ENCODE results near the gene CYBC1.

CYBC1 gene

DNA sequence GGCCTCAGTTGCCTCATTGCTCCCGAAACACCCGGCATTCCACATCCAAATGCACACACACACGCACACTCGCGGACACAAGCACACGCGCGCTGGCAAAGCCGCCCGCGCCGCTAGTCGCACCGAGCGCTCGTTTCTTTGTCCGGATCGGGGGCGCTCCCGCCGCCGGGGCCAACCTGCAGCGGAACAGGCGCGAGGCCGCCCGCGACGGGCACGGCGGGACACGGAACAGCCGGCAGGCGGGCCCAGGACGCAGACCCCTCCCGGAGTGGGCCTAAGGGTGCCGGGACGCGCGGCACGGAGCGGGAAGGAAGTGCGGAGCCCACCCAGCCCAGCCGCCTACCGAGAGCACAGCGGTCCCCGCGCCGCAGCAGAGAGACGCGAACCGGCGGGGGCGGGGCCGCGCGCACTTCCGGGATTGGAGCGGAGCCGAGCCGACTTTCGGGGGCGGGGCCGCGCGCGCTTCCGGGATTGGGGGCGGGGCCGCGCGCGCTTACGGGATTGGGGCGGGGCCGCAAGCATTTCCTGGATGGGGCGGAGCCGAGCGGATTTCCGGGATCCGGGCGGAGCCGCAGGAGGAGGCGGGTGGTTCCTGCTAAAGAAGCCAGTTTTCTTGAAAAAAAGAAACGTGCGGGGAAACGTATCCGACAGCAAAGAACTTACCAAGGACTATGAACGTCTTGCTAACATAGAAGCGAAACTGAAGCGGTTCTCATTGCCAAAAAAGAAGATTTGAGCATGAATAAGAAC lies at the start of gene CYBC1:
Gene CYBC1, minus strand, starts transcription at position 396 of the 750 bp plus-strand sequence. CDS start 1,498 bp downstream, outside the sequence.
- H4K20me1 ChIP-seq (ENCODE audit: control insufficient read depth, insufficient read depth, low read depth, low read length), result no peaks in the 10 kb centered on the region; the same call in 1 of the 2 replicates
- no peaks in the 10 kb centered on the region for H3K27me3 ChIP-seq (ENCODE audit: control insufficient read depth, low read length)
- H3K27ac ChIP-seq (ENCODE audit: low read depth, low read length), result peak within 1 kb of the TSS; percentile 99
- H3K4me1 ChIP-seq (ENCODE audit: control insufficient read depth, low read length), result peaks cover 27% of the 10 kb centered on the region
- H3K9me3 ChIP-seq (ENCODE audit: control insufficient read depth, insufficient read depth, low read length), result no peaks in the 10 kb centered on the region
- TF ChIP-seq, protein P1, sequence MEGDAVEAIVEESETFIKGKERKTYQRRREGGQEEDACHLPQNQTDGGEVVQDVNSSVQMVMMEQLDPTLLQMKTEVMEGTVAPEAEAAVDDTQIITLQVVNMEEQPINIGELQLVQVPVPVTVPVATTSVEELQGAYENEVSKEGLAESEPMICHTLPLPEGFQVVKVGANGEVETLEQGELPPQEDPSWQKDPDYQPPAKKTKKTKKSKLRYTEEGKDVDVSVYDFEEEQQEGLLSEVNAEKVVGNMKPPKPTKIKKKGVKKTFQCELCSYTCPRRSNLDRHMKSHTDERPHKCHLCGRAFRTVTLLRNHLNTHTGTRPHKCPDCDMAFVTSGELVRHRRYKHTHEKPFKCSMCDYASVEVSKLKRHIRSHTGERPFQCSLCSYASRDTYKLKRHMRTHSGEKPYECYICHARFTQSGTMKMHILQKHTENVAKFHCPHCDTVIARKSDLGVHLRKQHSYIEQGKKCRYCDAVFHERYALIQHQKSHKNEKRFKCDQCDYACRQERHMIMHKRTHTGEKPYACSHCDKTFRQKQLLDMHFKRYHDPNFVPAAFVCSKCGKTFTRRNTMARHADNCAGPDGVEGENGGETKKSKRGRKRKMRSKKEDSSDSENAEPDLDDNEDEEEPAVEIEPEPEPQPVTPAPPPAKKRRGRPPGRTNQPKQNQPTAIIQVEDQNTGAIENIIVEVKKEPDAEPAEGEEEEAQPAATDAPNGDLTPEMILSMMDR (IDR thresholded peaks at IDR 0.05; ENCODE audit: low read depth, low read length, poor library complexity, severe bottlenecking), result no peak
- TF ChIP-seq EZH2phosphoT487 (IDR thresholded peaks at IDR 0.05; ENCODE audit: borderline replicate concordance, low read length), result no peak
- peaks cover 16% of the 10 kb centered on the region for H3F3A ChIP-seq (ENCODE audit: control insufficient read depth, insufficient read depth)
- peaks cover 37% of the 10 kb centered on the region for H3K36me3 ChIP-seq (ENCODE audit: control insufficient read depth, low read length)
- peaks cover 40% of the 10 kb centered on the region for H3K79me2 ChIP-seq (ENCODE audit: control insufficient read depth, low read length)
- peak within 1 kb of the TSS; percentile 99 for H3K4me2 ChIP-seq (ENCODE audit: low read length)
- H3K4me3 ChIP-seq (ENCODE audit: low read length), result peak within 1 kb of the TSS; percentile 96
- no peaks in the 10 kb centered on the region for H3K9me2 ChIP-seq (replicated peaks; ENCODE audit: control insufficient read depth, low read length)

DNA sequence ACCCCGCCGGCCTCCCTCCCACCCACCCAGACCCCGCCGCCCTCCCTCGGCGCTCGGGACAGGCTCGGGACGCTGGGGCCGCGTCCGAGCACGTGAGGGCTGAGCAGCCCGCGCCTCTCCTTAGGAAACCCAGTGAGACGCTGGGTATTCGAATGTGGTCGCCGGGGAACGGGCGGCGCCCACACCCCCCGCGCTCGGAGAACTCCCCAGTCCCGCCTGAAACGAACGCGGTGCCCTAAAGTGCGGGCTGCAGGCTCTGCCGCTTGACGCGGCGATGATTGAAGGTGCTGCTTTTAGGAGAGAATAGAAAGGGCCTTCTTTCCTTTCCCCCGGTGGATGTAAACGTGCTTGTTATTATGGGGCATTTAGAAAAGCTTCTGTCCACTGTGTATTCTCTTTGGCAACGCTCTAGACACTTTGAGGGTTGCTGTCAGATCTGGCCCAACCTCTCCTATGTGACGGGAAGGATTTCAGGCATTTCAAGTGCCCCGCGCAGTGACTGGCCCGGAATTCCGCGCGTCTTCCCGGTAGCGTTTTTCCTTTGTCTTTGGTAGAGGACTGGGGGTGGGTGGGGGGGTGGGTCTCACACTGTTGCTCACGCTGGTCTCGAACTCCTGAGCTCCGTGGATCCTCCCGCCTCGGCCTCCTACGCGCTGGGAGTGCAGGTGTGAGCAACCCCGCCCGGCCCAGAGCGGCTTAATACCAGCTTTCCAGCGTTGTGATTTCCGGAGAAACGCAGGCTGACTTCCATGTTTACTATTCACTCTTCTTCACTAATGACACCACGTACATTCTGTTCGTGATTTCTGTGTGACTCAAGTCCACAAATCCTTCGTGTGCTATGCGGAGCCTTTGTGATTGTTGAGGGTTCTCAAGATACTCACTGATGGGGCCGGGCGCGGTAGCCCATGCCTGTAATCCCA lies 47.2 kb upstream of the CYBC1 start:
- Histone ChIP-seq H3K4me3 (ENCODE audit: low read length) (peak overlapping the region; percentile 81), H3K9me3 (ENCODE audit: control insufficient read depth, insufficient read depth, low read length) (no peaks in the 10 kb centered on the region), H3K27ac (ENCODE audit: low read depth, low read length) (peak overlapping the region; percentile 53), H3K4me2 (ENCODE audit: low read length) (peak overlapping the region; percentile 99), H3K27me3 (ENCODE audit: control insufficient read depth, low read length) (0 out of 2 replicates have a peak, but pooled peaks cover 2% of the 10 kb centered on the region), H3K36me3 (ENCODE audit: control insufficient read depth, low read length) (no peaks in the 10 kb centered on the region), H3K9me2 (replicated peaks; ENCODE audit: control insufficient read depth, low read length) (no peaks in the 10 kb centered on the region), H3F3A (ENCODE audit: control insufficient read depth, insufficient read depth) (peaks cover 11% of the 10 kb centered on the region), H4K20me1 (ENCODE audit: control insufficient read depth, insufficient read depth, low read depth, low read length) (no peaks in the 10 kb centered on the region), H3K79me2 (ENCODE audit: control insufficient read depth, low read length) (0 out of 2 replicates have a peak, but pooled peaks cover 2% of the 10 kb centered on the region), H3K4me1 (ENCODE audit: control insufficient read depth, low read length) (peaks cover 46% of the 10 kb centered on the region)
- TF ChIP-seq, protein P1 (IDR thresholded peaks at IDR 0.05; ENCODE audit: low read depth, low read length, poor library complexity, severe bottlenecking), result no peak
- TF ChIP-seq EZH2phosphoT487 (IDR thresholded peaks at IDR 0.05; ENCODE audit: borderline replicate concordance, low read length), result no peak

- Histone ChIP-seq H3K36me3 (ENCODE audit: control insufficient read depth, low read length) (no peaks in the 10 kb centered on the region), H4K20me1 (ENCODE audit: control insufficient read depth, insufficient read depth, low read depth, low read length) (no peaks in the 10 kb centered on the region), H3K9me3 (ENCODE audit: control insufficient read depth, insufficient read depth, low read length) (no peaks in the 10 kb centered on the region), H3K27me3 (ENCODE audit: control insufficient read depth, low read length) (0 out of 2 replicates have a peak, but pooled peaks cover 2% of the 10 kb centered on the region), H3K4me3 (ENCODE audit: low read length) (peak overlapping the region; percentile 81), H3K4me2 (ENCODE audit: low read length) (peak overlapping the region; percentile 96), H3F3A (ENCODE audit: control insufficient read depth, insufficient read depth) (peaks cover 11% of the 10 kb centered on the region), H3K4me1 (ENCODE audit: control insufficient read depth, low read length) (peaks cover 46% of the 10 kb centered on the region), H3K27ac (ENCODE audit: low read depth, low read length) (no peak overlapping the region), H3K9me2 (replicated peaks; ENCODE audit: control insufficient read depth, low read length) (no peaks in the 10 kb centered on the region), H3K79me2 (ENCODE audit: control insufficient read depth, low read length) (0 out of 2 replicates have a peak, but pooled peaks cover 2% of the 10 kb centered on the region)
- TF ChIP-seq, protein P1 (IDR thresholded peaks at IDR 0.05; ENCODE audit: low read depth, low read length, poor library complexity, severe bottlenecking), result no peak
- no peak for TF ChIP-seq EZH2phosphoT487 (IDR thresholded peaks at IDR 0.05; ENCODE audit: borderline replicate concordance, low read length)
These were observed 46.2 kb upstream of the CYBC1 start for GRCh38 chr17:82496529-82497434.
